HuH-7 (cell line): ENCODE results near the gene ENOX2.
A peak's percentile ranks its signal among the peaks of the same experiment; 100 is the strongest.
"Not testable (repeated sequence)": the region's sequence is repeated elsewhere in the genome, so short reads cannot be mapped to it uniquely, and the experiment has no call there.

Experiments used
- DNase-seq: peaks from one replicate; pipeline ENCODE4 v3.0.0; 2011; ENCODE audit warnings: low spot score

The ENOX2 gene

GRCh38 chrX:130902783-130903613 is at the start of gene ENOX2:
Gene ENOX2 (minus strand): TSS chrX:130903209. CDS start chrX:130703216, 199,993 bp downstream.
- DNase-seq: peak; percentile 78

GRCh38 chrX:130952266-130953043 is 49.4 kb upstream of the ENOX2 start:
- DNase-seq: no peak

GRCh38 chrX:130944230-130944629 is 41.2 kb upstream of the ENOX2 start:
- DNase-seq: no peak

- no peak for DNase-seq
Measured at GRCh38 chrX:130937101-130937500, 34.1 kb upstream of the ENOX2 start.

GRCh38 chrX:130933358-130933757 is 30.3 kb upstream of the ENOX2 start:
- DNase-seq: no peak

- not testable (repeated sequence) for DNase-seq
Measured at GRCh38 chrX:130920405-130920804, 17.4 kb upstream of the ENOX2 start.

GRCh38 chrX:130919676-130920075 is 16.7 kb upstream of the ENOX2 start:
- not testable (repeated sequence) for DNase-seq

GRCh38 chrX:130918498-130918897 is 15.5 kb upstream of the ENOX2 start:
- not testable (repeated sequence) for DNase-seq

GRCh38 chrX:130916636-130917422 is 13.8 kb upstream of the ENOX2 start:
- peak; percentile 29 for DNase-seq

GRCh38 chrX:130915302-130915701 is 12.3 kb upstream of the ENOX2 start:
- DNase-seq: no peak

- DNase-seq: no peak
Measured at GRCh38 chrX:130909469-130910136, 6.6 kb upstream of the ENOX2 start.

- DNase-seq: no peak
Measured at GRCh38 chrX:130906776-130907175, 3.8 kb upstream of the ENOX2 start.

GRCh38 chrX:130902446-130902782 is 595 bp downstream of the ENOX2 start:
- DNase-seq: no peak

GRCh38 chrX:130896802-130897501 is 6.1 kb downstream of the ENOX2 start:
- DNase-seq: no peak

GRCh38 chrX:130896026-130896425 is 7.0 kb downstream of the ENOX2 start:
- DNase-seq: no peak

GRCh38 chrX:130895299-130895698 is 7.7 kb downstream of the ENOX2 start:
- DNase-seq: no peak

GRCh38 chrX:130893356-130894085 is 9.5 kb downstream of the ENOX2 start:
- DNase-seq: no peak

GRCh38 chrX:130887376-130887775 is 15.6 kb downstream of the ENOX2 start:
- DNase-seq: no peak

- DNase-seq: no peak
Measured at GRCh38 chrX:130885996-130886395, 17.0 kb downstream of the ENOX2 start.

GRCh38 chrX:130885508-130885907 is 17.5 kb downstream of the ENOX2 start:
- no peak for DNase-seq

- no peak for DNase-seq
Measured at GRCh38 chrX:130884627-130885026, 18.4 kb downstream of the ENOX2 start.
